HG02884 (cell line): ENCODE data around the gene SPRR2A.
"Not testable (repeated sequence)": the region's sequence is repeated elsewhere in the genome, so short reads cannot be mapped to it uniquely, and the experiment has no call there.

Source experiments
- ATAC-seq: cut with Tn5 transposase; IDR thresholded peaks from one replicate; pipeline ENCODE4 v1.9.1; 2021; ENCODE audit warnings: mild to moderate bottlenecking, moderate library complexity; ENCODE audit not compliant: unreplicated experiment

SPRR2A gene

GRCh38 chr1:153057375-153057774, at the start of gene SPRR2A:
TSS of gene SPRR2A (minus strand) at chr1:153057512. CDS start at chr1:153056735, 777 bp downstream.
- no peak for ATAC-seq

GRCh38 chr1:153100245-153100644, 42.9 kb upstream of the SPRR2A start:
- ATAC-seq: no peak

- ATAC-seq: no peak
Measured at GRCh38 chr1:153099461-153100045, 42.2 kb upstream of the SPRR2A start.

- ATAC-seq: no peak
Measured at GRCh38 chr1:153095764-153096163, 38.5 kb upstream of the SPRR2A start.

- no peak for ATAC-seq
Measured at GRCh38 chr1:153094426-153094825, 37.1 kb upstream of the SPRR2A start, which contains the start of gene SPRR2E. TSS of gene SPRR2E (minus strand) at chr1:153094526. CDS start at chr1:153093751, 775 bp downstream.

- no peak for ATAC-seq
Measured at GRCh38 chr1:153087652-153088051, 30.3 kb upstream of the SPRR2A start.

- ATAC-seq: no peak
Measured at GRCh38 chr1:153081736-153082135, 24.4 kb upstream of the SPRR2A start.

- ATAC-seq: no peak
Measured at GRCh38 chr1:153072806-153073726, 15.8 kb upstream of the SPRR2A start.

- ATAC-seq: no peak
Measured at GRCh38 chr1:153071511-153071910, 14.2 kb upstream of the SPRR2A start, which contains the start of gene SPRR2B. TSS of gene SPRR2B (minus strand) at chr1:153071611. CDS start at chr1:153070839, 772 bp downstream.

GRCh38 chr1:153070243-153070642, 12.9 kb upstream of the SPRR2A start:
- no peak for ATAC-seq

GRCh38 chr1:153058826-153059784, 1.8 kb upstream of the SPRR2A start:
- no peak for ATAC-seq

- no peak for ATAC-seq
Measured at GRCh38 chr1:153058154-153058553, 842 bp upstream of the SPRR2A start.

GRCh38 chr1:153056111-153056510, 1.2 kb downstream of the SPRR2A start:
- not testable (repeated sequence) for ATAC-seq

- ATAC-seq: no peak
Measured at GRCh38 chr1:153049211-153049610, 8.1 kb downstream of the SPRR2A start.

GRCh38 chr1:153040950-153041631, 16.2 kb downstream of the SPRR2A start, which contains the start of gene SPRR2D:
TSS of gene SPRR2D (minus strand) at chr1:153041120. CDS start at chr1:153040346, 774 bp downstream.
- no peak for ATAC-seq

- no peak for ATAC-seq
Measured at GRCh38 chr1:153035211-153035610, 22.1 kb downstream of the SPRR2A start.

- ATAC-seq: no peak
Measured at GRCh38 chr1:153032677-153033308, 24.5 kb downstream of the SPRR2A start.

- ATAC-seq: no peak
Measured at GRCh38 chr1:153032073-153032472, 25.2 kb downstream of the SPRR2A start.

- no peak for ATAC-seq
Measured at GRCh38 chr1:153030895-153031294, 26.4 kb downstream of the SPRR2A start, which contains the start of gene SPRR1B. TSS of gene SPRR1B (plus strand) at chr1:153031203. CDS start at chr1:153032346, 1,143 bp downstream.
